H9 (cell line): ENCODE results near the gene DNAJC22. TPM values are rescaled to one million over a fixed set of nuclear protein-coding genes. Genes with fewer than 3 reads are reported as not detected.

Source experiments
- DNase-seq: peaks from one replicate; pipeline ENCODE4 v3.0.0-alpha.2; 2017
- H2AFZ ChIP-seq: one replicate; pipeline ENCODE4 v1.6.1; 2013; ENCODE audit warnings: mild to moderate bottlenecking, low read length, control low read depth, moderate library complexity
- H2AK5ac ChIP-seq: 2 replicates; pipeline ENCODE4 v1.6.1; 2013; ENCODE audit warnings: low read length, control low read depth, mixed read lengths; ENCODE audit not compliant: insufficient read length
- H2BK120ac ChIP-seq: one replicate; pipeline ENCODE4 v1.6.1; 2013; ENCODE audit warnings: low read depth, mild to moderate bottlenecking, low read length, control low read depth, inconsistent platforms; ENCODE audit not compliant: poor library complexity, severe bottlenecking
- H2BK12ac ChIP-seq: 2 replicates; pipeline ENCODE4 v1.6.1; 2013; ENCODE audit warnings: low read length, control low read depth, mixed read lengths, low read depth; ENCODE audit not compliant: insufficient read length
- H2BK15ac ChIP-seq: 2 replicates; pipeline ENCODE4 v1.6.1; 2013; ENCODE audit warnings: low read depth, low read length, control low read depth
- H2BK20ac ChIP-seq: one replicate; pipeline ENCODE4 v1.6.1; 2013; ENCODE audit warnings: low read depth, mild to moderate bottlenecking, low read length, control low read depth, inconsistent platforms; ENCODE audit not compliant: poor library complexity, severe bottlenecking
- H2BK5ac ChIP-seq: 2 replicates; pipeline ENCODE4 v1.6.1; 2013; ENCODE audit warnings: low read length, control low read depth, mixed read lengths; ENCODE audit not compliant: insufficient read length
- H3K14ac ChIP-seq: 2 replicates; pipeline ENCODE4 v1.6.1; 2013; ENCODE audit warnings: low read length, control low read depth; ENCODE audit not compliant: insufficient read depth
- H3K18ac ChIP-seq: 2 replicates; pipeline ENCODE4 v1.6.1; 2013; ENCODE audit warnings: low read depth, mild to moderate bottlenecking, mixed read lengths, low read length, control low read depth; ENCODE audit not compliant: insufficient read length
- H3K23ac ChIP-seq: 2 replicates; pipeline ENCODE4 v1.6.1; 2013; ENCODE audit warnings: low read length, control low read depth, mixed read lengths, low read depth; ENCODE audit not compliant: insufficient read length
- H3K23me2 ChIP-seq: 2 replicates; pipeline ENCODE4 v1.6.1; 2013; ENCODE audit warnings: low read depth, mild to moderate bottlenecking, mixed read lengths, low read length, control low read depth; ENCODE audit not compliant: insufficient read length, poor library complexity, severe bottlenecking
- H3K27ac ChIP-seq: 2 replicates; pipeline ENCODE4 v1.5.1; 2013; ENCODE audit warnings: low read length, control low read depth, mixed read lengths, low read depth; ENCODE audit not compliant: insufficient read length
- H3K27me3 ChIP-seq: 2 replicates; pipeline ENCODE4 v1.6.1; 2013; ENCODE audit warnings: low read length, control low read depth, inconsistent platforms; ENCODE audit not compliant: insufficient read depth
- H3K4ac ChIP-seq: 2 replicates; pipeline ENCODE4 v1.6.1; 2013; ENCODE audit warnings: low read depth, mild to moderate bottlenecking, control low read depth, inconsistent platforms, low read length, moderate library complexity
- H3K4me1 ChIP-seq: 2 replicates; pipeline ENCODE4 v1.6.1; 2013; ENCODE audit warnings: low read length, control low read depth, inconsistent platforms; ENCODE audit not compliant: insufficient read depth
- H3K4me2 ChIP-seq: 2 replicates; pipeline ENCODE4 v1.6.1; 2013; ENCODE audit warnings: low read length, control low read depth, mixed read lengths; ENCODE audit not compliant: insufficient read length, insufficient read depth
- H3K56ac ChIP-seq: 2 replicates; pipeline ENCODE4 v1.6.1; 2013; ENCODE audit warnings: low read depth, mild to moderate bottlenecking, mixed read lengths, low read length, control low read depth; ENCODE audit not compliant: insufficient read length
- H3K79me1 ChIP-seq: 2 replicates; pipeline ENCODE4 v1.6.1; 2013; ENCODE audit warnings: low read depth, mild to moderate bottlenecking, moderate library complexity, low read length, control low read depth, inconsistent platforms; ENCODE audit not compliant: insufficient read depth, poor library complexity, severe bottlenecking
- H3K79me2 ChIP-seq: 2 replicates; pipeline ENCODE4 v1.6.1; 2013; ENCODE audit warnings: low read length, control low read depth, inconsistent platforms; ENCODE audit not compliant: insufficient read depth
- H3K9ac ChIP-seq: 2 replicates; pipeline ENCODE4 v1.6.1; 2013; ENCODE audit warnings: low read length, control low read depth, mixed read lengths; ENCODE audit not compliant: insufficient read length; ENCODE audit errors: extremely low read depth
- H3K9me3 ChIP-seq: one replicate; pipeline ENCODE4 v1.6.1; 2013; ENCODE audit warnings: low read depth, low read length, inconsistent platforms; ENCODE audit not compliant: control insufficient read depth
- H3T11ph ChIP-seq: one replicate; pipeline ENCODE4 v1.6.1; 2013; ENCODE audit warnings: mild to moderate bottlenecking, low read length, control low read depth, inconsistent platforms
- H4K20me1 ChIP-seq: one replicate; pipeline ENCODE4 v1.6.1; 2013; ENCODE audit not compliant: control insufficient read depth, insufficient read length, insufficient read depth
- H4K5ac ChIP-seq: 2 replicates; pipeline ENCODE4 v1.6.1; 2013; ENCODE audit warnings: low read depth, mild to moderate bottlenecking, mixed read lengths, low read length, control low read depth; ENCODE audit not compliant: insufficient read length
- H4K8ac ChIP-seq: replicated peaks from 2 replicates; pipeline ENCODE4 v1.6.1; 2013; ENCODE audit warnings: low read length, control low read depth, mixed read lengths, low read depth; ENCODE audit not compliant: insufficient read length
- H4K91ac ChIP-seq: 2 replicates; pipeline ENCODE4 v1.6.1; 2013; ENCODE audit warnings: low read depth, mild to moderate bottlenecking, moderate library complexity, mixed read lengths, low read length, control low read depth; ENCODE audit not compliant: insufficient read length
- H3K27ac Mint-ChIP-seq, 3 experiments: 2 replicates in 2 of 3; 3 replicates in 1 of 3; pipeline ENCODE4 v1.8.0; 2020 to 2021; ENCODE audit warnings: mixed read lengths in 3 of 3, mild to moderate bottlenecking in 1 of 3, moderate library complexity in 1 of 3
- H3K27me3 Mint-ChIP-seq: 2 replicates; pipeline ENCODE4 v1.8.0; 2021; ENCODE audit warnings: low read depth, mild to moderate bottlenecking, moderate library complexity, mixed read lengths
- H3K36me3 Mint-ChIP-seq, 3 experiments: 2 replicates in 2 of 3; 3 replicates in 1 of 3; pipeline ENCODE4 v1.8.0; 2020 to 2021; ENCODE audit warnings: low read depth in 3 of 3, mixed read lengths in 3 of 3; ENCODE audit not compliant: insufficient read depth in 1 of 3
- H3K4me1 Mint-ChIP-seq, 2 experiments: 2 replicates each; pipeline ENCODE4 v1.8.0; 2020; ENCODE audit warnings: mixed read lengths in 2 of 2
- H3K4me3 Mint-ChIP-seq, 2 experiments: 2 replicates in 1 of 2; 3 replicates in 1 of 2; pipeline ENCODE4 v1.8.0; 2020 to 2021; ENCODE audit warnings: mild to moderate bottlenecking in 2 of 2, mixed read lengths in 2 of 2, moderate library complexity in 1 of 2
- H3K9me3 Mint-ChIP-seq, 2 experiments: 2 replicates in 1 of 2; 3 replicates in 1 of 2; pipeline ENCODE4 v1.8.0; 2020; ENCODE audit warnings: mild to moderate bottlenecking in 2 of 2, mixed read lengths in 2 of 2, moderate library complexity in 1 of 2
- CTCF ChIP-seq: fragments of 200-600 bp; sonication (generic); conservative IDR thresholded peaks from 3 replicates; pipeline ENCODE4 v1.8.0; 2021; ENCODE audit warnings: antibody characterized with exemption, mild to moderate bottlenecking
- WGBS: extraction: QIAGEN DNeasy Blood & Tissue Kit; methylation state at CpG from one replicate; pipeline ENCODE4 v1.1.7; 2013; ENCODE audit warnings: missing lambda C conversion rate, low lambda C conversion rate, mixed read lengths; ENCODE audit not compliant: insufficient read length; ENCODE audit errors: extremely low coverage; 5-methylcytosine and 5-hydroxymethylcytosine counted together
- total RNA-seq: library from RNA; stranded (reverse); gene quantifications from 2 replicates; pipeline ENCODE4 v1.2.1, GENCODE V29; 2021

The DNAJC22 gene
- total RNA-seq, 1 experiment from 2014 or later: 3.2 TPM

- Histone ChIP-seq H4K91ac (no peak overlapping the region), H2BK12ac (no peak overlapping the region), H3K4me1 (no peaks in the 10 kb centered on the region), H2BK20ac (no peak overlapping the region), H4K5ac (no peak overlapping the region), H3K9ac (no peak overlapping the region), H3K4me2 (no peak overlapping the region), H3K79me1 (no peaks in the 10 kb centered on the region), H3K79me2 (no peaks in the 10 kb centered on the region), H2BK120ac (no peak overlapping the region), H3K9me3 (no peaks in the 10 kb centered on the region), H3K18ac (no peak overlapping the region), H2AFZ (no peak overlapping the region), H2BK5ac (no peak overlapping the region), H2AK5ac (no peak overlapping the region), H3K4ac (no peak overlapping the region), H4K20me1 (no peaks in the 10 kb centered on the region), H3K27me3 (no peaks in the 10 kb centered on the region), H3K56ac (no peak overlapping the region), H3K23me2 (no peaks in the 10 kb centered on the region), H3K14ac (no peak overlapping the region), H2BK15ac (no peak overlapping the region), H4K8ac (no peak overlapping the region), H3T11ph (no peak overlapping the region), H3K27ac (no peak overlapping the region), H3K23ac (no peak overlapping the region)
- H3K9me3 Mint-ChIP-seq: no peaks in the 10 kb centered on the region; a peak in 1 of 5 replicates
- peak; percentile 68 for TF ChIP-seq CTCF
- no peak overlapping the region for H3K4me3 Mint-ChIP-seq
- H3K27ac Mint-ChIP-seq: no peak overlapping the region
- no CpG with 5 or more reads among the region's 3 CpGs for WGBS
- peaks cover 2% of the 10 kb centered on the region in 2 experiments for H3K4me1 Mint-ChIP-seq
- H3K27me3 Mint-ChIP-seq: peaks cover 24% of the 10 kb centered on the region
- no peak for DNase-seq
- no peaks in the 10 kb centered on the region for H3K36me3 Mint-ChIP-seq
These were observed 10.5 kb downstream of the DNAJC22 start for GRCh38 chr12:49357103-49357678.
